Measurements from ENCODE around the gene P4HTM.

The P4HTM gene

DNA sequence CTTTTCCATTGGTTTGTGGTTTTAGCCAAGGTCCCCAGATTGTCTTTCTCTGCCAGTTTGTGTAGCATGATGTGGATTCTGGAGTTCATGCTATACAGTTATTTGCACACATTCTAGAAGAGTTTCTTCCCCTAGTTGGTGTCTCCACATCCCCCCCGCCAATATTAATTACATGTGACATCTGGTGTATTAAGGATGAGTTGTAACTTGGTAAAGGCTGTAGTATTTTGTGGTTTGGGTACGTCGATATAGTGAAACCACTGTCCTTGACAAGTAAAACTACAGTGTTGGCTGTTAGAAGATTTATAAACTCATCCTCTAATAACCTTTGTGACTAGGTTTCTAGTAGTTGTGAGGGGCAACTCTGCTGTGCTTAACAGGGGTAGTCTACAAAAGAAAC, 23.7 kb upstream of the P4HTM start:
- Histone ChIP-seq H4K20me1 (ENCODE audit: insufficient read depth) (no peaks in the 10 kb centered on the region), H3K79me2 (ENCODE audit: insufficient read depth, low read depth) (peaks cover 6% of the 10 kb centered on the region; the same call in 1 of the 2 replicates), H3K9ac (peak overlapping the region; percentile 29; the same call in 1 of the 2 replicates), H2AFZ (ENCODE audit: low read depth) (no peak overlapping the region), H3K4me3 (IDR thresholded peaks at IDR 0.05; ENCODE audit: insufficient read depth, low read depth, low read length) (no peak overlapping the region), H3K36me3 (ENCODE audit: insufficient read depth) (no peaks in the 10 kb centered on the region), H3K4me1 (ENCODE audit: low read depth, poor library complexity, severe bottlenecking) (peaks cover 56% of the 10 kb centered on the region), H3K27me3 (ENCODE audit: insufficient read depth, low read depth) (no peaks in the 10 kb centered on the region), H3K27ac (peak overlapping the region; percentile 83), H3K4me2 (peak overlapping the region; percentile 92)
- TF ChIP-seq, protein P1, sequence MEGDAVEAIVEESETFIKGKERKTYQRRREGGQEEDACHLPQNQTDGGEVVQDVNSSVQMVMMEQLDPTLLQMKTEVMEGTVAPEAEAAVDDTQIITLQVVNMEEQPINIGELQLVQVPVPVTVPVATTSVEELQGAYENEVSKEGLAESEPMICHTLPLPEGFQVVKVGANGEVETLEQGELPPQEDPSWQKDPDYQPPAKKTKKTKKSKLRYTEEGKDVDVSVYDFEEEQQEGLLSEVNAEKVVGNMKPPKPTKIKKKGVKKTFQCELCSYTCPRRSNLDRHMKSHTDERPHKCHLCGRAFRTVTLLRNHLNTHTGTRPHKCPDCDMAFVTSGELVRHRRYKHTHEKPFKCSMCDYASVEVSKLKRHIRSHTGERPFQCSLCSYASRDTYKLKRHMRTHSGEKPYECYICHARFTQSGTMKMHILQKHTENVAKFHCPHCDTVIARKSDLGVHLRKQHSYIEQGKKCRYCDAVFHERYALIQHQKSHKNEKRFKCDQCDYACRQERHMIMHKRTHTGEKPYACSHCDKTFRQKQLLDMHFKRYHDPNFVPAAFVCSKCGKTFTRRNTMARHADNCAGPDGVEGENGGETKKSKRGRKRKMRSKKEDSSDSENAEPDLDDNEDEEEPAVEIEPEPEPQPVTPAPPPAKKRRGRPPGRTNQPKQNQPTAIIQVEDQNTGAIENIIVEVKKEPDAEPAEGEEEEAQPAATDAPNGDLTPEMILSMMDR (conservative IDR thresholded peaks at IDR 0.05; ENCODE audit: low read depth, low read length), result no peak

DNA sequence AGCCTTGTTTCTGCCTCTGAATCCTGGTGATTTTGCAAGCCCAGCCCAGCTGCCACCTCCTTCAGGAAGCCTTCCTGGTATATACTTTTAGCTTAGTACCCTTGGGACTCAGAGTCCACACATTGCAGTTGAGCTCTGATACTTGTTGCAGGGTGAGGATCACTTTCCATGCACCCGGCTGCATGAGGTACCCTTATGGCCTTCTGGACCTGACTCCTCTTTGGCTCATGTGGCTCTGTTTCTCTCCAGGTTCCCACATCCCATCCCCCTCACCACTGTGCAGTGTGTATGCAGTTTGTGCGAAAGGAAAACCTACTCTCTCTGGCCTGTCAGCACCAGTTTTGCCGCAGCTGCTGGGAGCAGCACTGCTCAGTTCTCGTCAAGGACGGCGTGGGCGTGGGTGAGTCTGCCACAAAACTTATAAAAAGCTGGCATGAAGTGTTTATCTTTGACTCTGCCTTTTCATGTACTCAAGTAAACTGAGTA, 23.1 kb upstream of the P4HTM start:
- H3K36me3 ChIP-seq (ENCODE audit: insufficient read depth), result no peaks in the 10 kb centered on the region
- H3K9ac ChIP-seq, result peak overlapping the region; percentile 29; the same call in 1 of the 2 replicates
- peaks cover 6% of the 10 kb centered on the region; the same call in 1 of the 2 replicates for H3K79me2 ChIP-seq (ENCODE audit: insufficient read depth, low read depth)
- peak overlapping the region; percentile 83 for H3K27ac ChIP-seq
- no peaks in the 10 kb centered on the region for H3K27me3 ChIP-seq (ENCODE audit: insufficient read depth, low read depth)
- no peak overlapping the region for H2AFZ ChIP-seq (ENCODE audit: low read depth)
- TF ChIP-seq, protein P1 (conservative IDR thresholded peaks at IDR 0.05; ENCODE audit: low read depth, low read length), result no peak
- H3K4me3 ChIP-seq (IDR thresholded peaks at IDR 0.05; ENCODE audit: insufficient read depth, low read depth, low read length), result no peak overlapping the region
- no peaks in the 10 kb centered on the region for H4K20me1 ChIP-seq (ENCODE audit: insufficient read depth)
- H3K4me1 ChIP-seq (ENCODE audit: low read depth, poor library complexity, severe bottlenecking), result peaks cover 56% of the 10 kb centered on the region
- peak overlapping the region; percentile 92 for H3K4me2 ChIP-seq

DNA sequence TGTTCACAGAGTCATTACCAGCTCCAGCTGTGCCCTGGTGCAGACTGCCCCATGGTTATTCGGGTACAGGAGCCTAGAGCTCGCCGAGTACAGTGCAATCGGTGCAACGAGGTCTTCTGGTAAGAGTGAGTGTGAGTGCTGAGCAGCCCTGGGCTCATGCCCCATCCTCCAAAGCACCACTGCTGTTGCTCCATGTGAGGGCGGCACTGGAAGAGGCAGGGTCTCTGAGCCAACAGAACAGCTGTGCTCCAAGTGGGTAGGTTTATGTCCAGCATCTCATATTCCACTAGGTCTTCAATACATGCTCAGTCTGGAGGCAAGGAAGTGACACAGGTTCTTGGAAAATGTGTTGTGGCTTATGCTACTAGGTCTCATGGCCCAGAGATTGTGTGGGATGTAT, 19.5 kb upstream of the P4HTM start:
- H3K36me3 ChIP-seq (ENCODE audit: insufficient read depth), result no peaks in the 10 kb centered on the region
- no peak overlapping the region for H3K27ac ChIP-seq
- H2AFZ ChIP-seq (ENCODE audit: low read depth), result no peak overlapping the region
- no peak overlapping the region for H3K4me2 ChIP-seq
- TF ChIP-seq, protein P1 (conservative IDR thresholded peaks at IDR 0.05; ENCODE audit: low read depth, low read length), result no peak
- H3K4me1 ChIP-seq (ENCODE audit: low read depth, poor library complexity, severe bottlenecking), result peaks cover 50% of the 10 kb centered on the region
- no peak overlapping the region for H3K4me3 ChIP-seq (IDR thresholded peaks at IDR 0.05; ENCODE audit: insufficient read depth, low read depth, low read length)
- H3K9ac ChIP-seq, result no peak overlapping the region
- H3K79me2 ChIP-seq (ENCODE audit: insufficient read depth, low read depth), result peaks cover 6% of the 10 kb centered on the region; the same call in 1 of the 2 replicates
- H3K27me3 ChIP-seq (ENCODE audit: insufficient read depth, low read depth), result no peaks in the 10 kb centered on the region
- no peaks in the 10 kb centered on the region for H4K20me1 ChIP-seq (ENCODE audit: insufficient read depth)

DNA sequence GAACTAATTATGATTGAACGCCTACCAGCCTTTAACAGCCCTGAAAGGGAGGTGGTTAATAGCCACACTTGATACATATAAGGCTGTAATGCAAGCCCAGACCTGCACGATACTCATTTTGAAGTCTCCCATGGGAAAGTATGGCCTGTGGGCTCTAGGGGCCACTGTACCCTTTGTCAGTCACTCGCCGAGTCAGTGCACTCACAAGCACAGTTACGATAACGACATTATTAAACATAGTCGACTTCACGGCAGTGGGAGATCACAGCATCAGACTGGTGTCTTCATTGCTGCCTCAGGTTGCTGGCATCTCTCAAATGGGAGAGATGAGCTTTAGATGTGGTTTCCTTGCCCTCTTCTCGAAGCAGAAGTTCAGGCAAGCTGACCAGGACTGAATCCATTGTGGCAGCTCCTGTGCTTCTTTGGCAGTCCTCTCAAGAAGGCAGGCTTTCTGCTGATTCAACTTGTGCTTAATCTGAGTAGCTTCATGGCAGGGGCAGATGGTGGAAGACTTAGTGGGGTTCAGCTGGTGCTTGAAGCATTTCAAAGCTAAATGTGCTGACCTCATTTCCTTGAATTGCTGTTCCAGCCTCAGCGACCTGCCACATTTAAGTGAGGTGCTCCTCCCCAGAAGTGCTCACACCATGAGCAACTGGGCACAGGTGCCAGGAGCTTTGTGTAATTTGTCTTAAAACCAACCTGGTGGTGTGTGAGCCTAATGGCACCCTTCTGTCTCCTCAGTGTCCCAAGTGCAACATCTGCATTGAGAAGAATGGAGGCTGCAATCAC, 15.8 kb upstream of the P4HTM start:
- H3K4me2 ChIP-seq, result no peak overlapping the region
- peak overlapping the region; percentile 18; the same call in 1 of the 2 replicates for H3K27ac ChIP-seq
- no peaks in the 10 kb centered on the region for H3K27me3 ChIP-seq (ENCODE audit: insufficient read depth, low read depth)
- TF ChIP-seq, protein P1 (conservative IDR thresholded peaks at IDR 0.05; ENCODE audit: low read depth, low read length), result no peak
- no peak overlapping the region for H3K9ac ChIP-seq
- H3K79me2 ChIP-seq (ENCODE audit: insufficient read depth, low read depth), result no peaks in the 10 kb centered on the region
- no peak overlapping the region for H2AFZ ChIP-seq (ENCODE audit: low read depth)
- no peak overlapping the region for H3K4me3 ChIP-seq (IDR thresholded peaks at IDR 0.05; ENCODE audit: insufficient read depth, low read depth, low read length)
- peaks cover 14% of the 10 kb centered on the region for H3K4me1 ChIP-seq (ENCODE audit: low read depth, poor library complexity, severe bottlenecking)
- H4K20me1 ChIP-seq (ENCODE audit: insufficient read depth), result no peaks in the 10 kb centered on the region
- no peaks in the 10 kb centered on the region for H3K36me3 ChIP-seq (ENCODE audit: insufficient read depth)
